Measurements from ENCODE around the gene SWSAP1.
"Not testable (repeated sequence)": the region's sequence is repeated elsewhere in the genome, so short reads cannot be mapped to it uniquely, and the experiment has no call there.

The SWSAP1 gene

GRCh38 chr19:11400798-11401197 lies 26.3 kb downstream of the SWSAP1 start:
- Histone ChIP-seq H3K4me3 (ENCODE audit: low read depth, low read length) (no peak overlapping the region), H3K27ac (ENCODE audit: low read depth, low read length) (no peak overlapping the region), H3K9me3 (ENCODE audit: control insufficient read depth, insufficient read depth, low read depth, low read length) (no peaks in the 10 kb centered on the region), H3K36me3 (ENCODE audit: control insufficient read depth, insufficient read depth, low read length) (peaks cover 46% of the 10 kb centered on the region), H3K9ac (ENCODE audit: low read length) (no peak overlapping the region), H3K27me3 (ENCODE audit: control insufficient read depth, insufficient read depth, low read length) (no peaks in the 10 kb centered on the region), H3K4me1 (ENCODE audit: control insufficient read depth, insufficient read depth, low read length) (no peaks in the 10 kb centered on the region)

DNA sequence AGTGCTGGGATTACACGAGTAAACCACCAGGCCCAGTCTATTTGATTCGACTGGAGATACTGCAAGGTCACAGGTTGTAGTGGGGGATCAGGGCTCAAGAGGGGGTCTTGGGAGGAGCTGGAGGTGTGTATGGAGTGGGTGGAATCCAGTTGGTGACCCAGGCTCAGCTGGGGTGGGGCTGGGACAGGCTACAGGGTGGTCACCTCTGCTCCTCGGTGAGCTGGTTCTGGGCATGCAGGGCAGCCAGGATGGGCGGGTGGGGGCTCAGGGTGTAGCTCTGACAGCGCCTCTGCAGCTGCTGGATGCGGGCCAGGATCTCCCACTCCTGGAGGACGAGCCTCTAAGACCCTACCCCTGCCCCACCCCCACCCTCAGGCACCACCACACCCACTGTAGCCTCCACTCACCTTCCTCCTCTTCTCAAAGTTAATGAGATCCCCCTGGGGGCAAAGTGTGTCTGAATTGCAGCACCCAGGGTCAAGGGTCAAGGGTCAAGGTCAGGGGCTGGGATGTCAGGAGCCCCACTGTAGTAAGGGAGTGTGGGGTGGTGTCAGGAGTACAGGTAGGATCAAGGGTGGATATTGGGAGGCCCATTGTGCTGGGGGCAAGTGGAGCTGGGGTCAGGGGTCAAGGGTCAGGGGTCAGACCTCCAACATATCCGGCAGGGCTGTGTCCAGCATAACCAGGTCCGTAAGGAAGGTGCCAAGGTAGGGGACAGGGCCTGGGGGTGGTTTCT lies 27.5 kb downstream of the SWSAP1 start:
- H3K9ac ChIP-seq (ENCODE audit: low read length): no peak overlapping the region
- H3K9me3 ChIP-seq (ENCODE audit: control insufficient read depth, insufficient read depth, low read depth, low read length): no peaks in the 10 kb centered on the region
- no peaks in the 10 kb centered on the region for H3K4me1 ChIP-seq (ENCODE audit: control insufficient read depth, insufficient read depth, low read length)
- no peak overlapping the region for H3K4me3 ChIP-seq (ENCODE audit: low read depth, low read length)
- H3K27ac ChIP-seq (ENCODE audit: low read depth, low read length): no peak overlapping the region
- no peaks in the 10 kb centered on the region for H3K27me3 ChIP-seq (ENCODE audit: control insufficient read depth, insufficient read depth, low read length)
- H3K36me3 ChIP-seq (ENCODE audit: control insufficient read depth, insufficient read depth, low read length): peaks cover 42% of the 10 kb centered on the region

DNA sequence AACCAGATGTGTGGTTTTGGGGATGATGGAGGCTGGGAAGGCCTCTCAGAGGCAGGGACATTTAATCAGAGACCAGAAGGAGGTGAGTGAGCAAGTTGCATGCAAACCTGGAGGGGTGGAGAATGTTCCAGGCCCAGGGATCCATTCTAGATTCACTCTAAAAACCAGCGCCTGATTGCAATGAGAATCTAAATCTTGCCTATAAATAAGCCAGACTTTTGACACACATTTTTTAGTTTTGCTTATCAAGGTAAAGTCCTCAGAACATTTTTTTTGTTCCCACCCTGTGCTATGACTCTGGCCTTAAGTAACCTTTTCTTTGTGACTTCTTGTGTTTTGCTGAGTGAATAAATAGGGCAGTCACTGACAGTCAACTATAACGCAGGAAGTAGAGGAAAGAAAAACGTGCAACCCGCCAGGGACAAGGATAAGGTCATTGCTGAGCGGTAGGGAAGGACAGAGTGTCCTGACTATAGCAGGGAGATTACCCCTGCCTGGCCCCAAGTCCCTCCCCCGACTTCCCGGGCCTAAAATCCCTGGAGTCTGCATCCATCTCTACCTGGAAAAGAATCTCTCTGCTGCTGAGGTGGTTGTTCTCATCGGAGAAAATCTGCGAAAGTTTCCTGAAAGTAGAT lies 30.2 kb downstream of the SWSAP1 start:
- Histone ChIP-seq H3K4me1 (ENCODE audit: control insufficient read depth, insufficient read depth, low read length) (no peaks in the 10 kb centered on the region), H3K36me3 (ENCODE audit: control insufficient read depth, insufficient read depth, low read length) (peaks cover 35% of the 10 kb centered on the region), H3K9me3 (ENCODE audit: control insufficient read depth, insufficient read depth, low read depth, low read length) (no peaks in the 10 kb centered on the region), H3K9ac (ENCODE audit: low read length) (no peak overlapping the region), H3K27me3 (ENCODE audit: control insufficient read depth, insufficient read depth, low read length) (no peaks in the 10 kb centered on the region), H3K27ac (ENCODE audit: low read depth, low read length) (no peak overlapping the region), H3K4me3 (ENCODE audit: low read depth, low read length) (no peak overlapping the region)

DNA sequence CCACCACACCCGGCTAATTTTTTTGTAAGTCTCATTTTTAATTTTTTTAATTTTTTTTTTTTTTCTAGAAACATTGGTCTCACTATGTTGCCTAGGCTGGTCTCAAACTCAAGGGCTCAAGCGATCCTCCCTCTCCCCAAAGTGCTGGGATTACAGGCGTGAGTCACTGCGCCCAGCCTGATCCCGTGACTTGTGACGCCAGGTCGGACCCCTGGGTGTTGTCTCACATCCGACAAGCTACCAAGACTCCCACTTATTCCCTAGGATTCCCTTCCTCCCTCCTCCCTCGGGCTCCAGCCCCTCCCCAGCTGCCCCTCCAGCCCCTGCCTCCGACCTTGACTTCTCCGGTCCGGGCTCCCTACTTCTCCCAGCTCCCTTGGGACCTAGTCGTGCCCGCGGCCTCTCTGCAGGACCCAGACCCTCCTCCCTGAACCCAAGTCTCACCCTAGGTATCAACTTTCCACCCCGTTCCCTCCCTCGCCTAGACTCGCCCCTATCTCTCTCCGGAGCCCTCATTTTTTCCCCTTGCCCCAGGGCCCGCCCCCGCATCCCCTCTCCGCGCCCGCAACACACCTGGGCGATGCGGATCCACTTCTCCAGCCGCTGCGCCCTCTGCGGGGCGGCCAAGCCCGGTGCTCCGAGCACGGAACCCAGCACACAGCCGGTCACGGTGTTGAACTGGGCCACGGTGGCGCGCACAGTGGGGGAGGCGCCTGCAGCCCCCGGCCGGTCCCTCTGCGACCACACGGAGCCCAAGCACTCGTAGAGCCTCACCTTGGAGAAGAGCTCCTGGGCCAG lies 31.6 kb downstream of the SWSAP1 start:
- H3K36me3 ChIP-seq (ENCODE audit: control insufficient read depth, insufficient read depth, low read length): peaks cover 29% of the 10 kb centered on the region
- H3K9me3 ChIP-seq (ENCODE audit: control insufficient read depth, insufficient read depth, low read depth, low read length): no peaks in the 10 kb centered on the region
- H3K4me3 ChIP-seq (ENCODE audit: low read depth, low read length): peak overlapping the region; percentile 25
- H3K27ac ChIP-seq (ENCODE audit: low read depth, low read length): no peak overlapping the region
- H3K27me3 ChIP-seq (ENCODE audit: control insufficient read depth, insufficient read depth, low read length): no peaks in the 10 kb centered on the region
- H3K4me1 ChIP-seq (ENCODE audit: control insufficient read depth, insufficient read depth, low read length): no peaks in the 10 kb centered on the region
- no peak overlapping the region for H3K9ac ChIP-seq (ENCODE audit: low read length)

GRCh38 chr19:11406703-11407236 lies 32.3 kb downstream of the SWSAP1 start:
- H3K9me3 ChIP-seq (ENCODE audit: control insufficient read depth, insufficient read depth, low read depth, low read length); H3K4me1 ChIP-seq (ENCODE audit: control insufficient read depth, insufficient read depth, low read length); H3K27ac ChIP-seq (ENCODE audit: low read depth, low read length); H3K9ac ChIP-seq (ENCODE audit: low read length); H3K27me3 ChIP-seq (ENCODE audit: control insufficient read depth, insufficient read depth, low read length): not testable (repeated sequence)
- H3K36me3 ChIP-seq (ENCODE audit: control insufficient read depth, insufficient read depth, low read length): peaks cover 27% of the 10 kb centered on the region
- H3K4me3 ChIP-seq (ENCODE audit: low read depth, low read length): peak overlapping the region; percentile 25

- Histone ChIP-seq H3K4me3 (ENCODE audit: low read depth, low read length) (no peak overlapping the region), H3K27ac (ENCODE audit: low read depth, low read length) (no peak overlapping the region), H3K4me1 (ENCODE audit: control insufficient read depth, insufficient read depth, low read length) (no peaks in the 10 kb centered on the region), H3K9ac (ENCODE audit: low read length) (no peak overlapping the region), H3K27me3 (ENCODE audit: control insufficient read depth, insufficient read depth, low read length) (no peaks in the 10 kb centered on the region), H3K9me3 (ENCODE audit: control insufficient read depth, insufficient read depth, low read depth, low read length) (no peaks in the 10 kb centered on the region), H3K36me3 (ENCODE audit: control insufficient read depth, insufficient read depth, low read length) (peaks cover 17% of the 10 kb centered on the region)
Measured at GRCh38 chr19:11408591-11408990, 34.1 kb downstream of the SWSAP1 start.

DNA sequence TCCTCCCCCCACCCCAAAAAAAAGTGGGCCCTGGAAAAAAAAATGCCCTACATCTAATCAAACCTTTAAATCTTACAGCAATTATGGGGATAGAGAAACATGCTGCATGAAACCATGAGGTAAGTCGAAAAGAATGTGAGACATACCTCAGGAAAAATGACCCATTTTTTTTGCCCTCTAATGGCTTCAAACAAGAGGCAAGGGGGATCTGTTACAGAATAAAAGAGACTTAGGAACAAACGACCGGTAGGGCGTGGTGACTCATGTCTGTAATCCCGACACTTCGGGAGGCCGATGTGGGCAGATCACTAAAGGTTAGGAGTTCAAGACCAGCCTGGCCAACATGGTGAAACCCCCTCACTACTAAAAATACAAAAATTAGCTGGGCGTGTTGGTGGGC lies 36.2 kb downstream of the SWSAP1 start:
- no peak overlapping the region for H3K4me3 ChIP-seq (ENCODE audit: low read depth, low read length)
- no peaks in the 10 kb centered on the region for H3K9me3 ChIP-seq (ENCODE audit: control insufficient read depth, insufficient read depth, low read depth, low read length)

GRCh38 chr19:11414544-11414943 lies 40.1 kb downstream of the SWSAP1 start:
- peaks cover 20% of the 10 kb centered on the region for H3K27me3 ChIP-seq (ENCODE audit: control insufficient read depth, insufficient read depth, low read length)
- H3K9ac ChIP-seq (ENCODE audit: low read length): no peak overlapping the region
- no peak overlapping the region for H3K27ac ChIP-seq (ENCODE audit: low read depth, low read length)
- H3K4me1 ChIP-seq (ENCODE audit: control insufficient read depth, insufficient read depth, low read length): 0 out of 2 replicates have a peak, but pooled peaks cover 4% of the 10 kb centered on the region
- no peak overlapping the region for H3K4me3 ChIP-seq (ENCODE audit: low read depth, low read length)
- no peaks in the 10 kb centered on the region for H3K9me3 ChIP-seq (ENCODE audit: control insufficient read depth, insufficient read depth, low read depth, low read length)
- H3K36me3 ChIP-seq (ENCODE audit: control insufficient read depth, insufficient read depth, low read length): peaks cover 1% of the 10 kb centered on the region; the same call in 1 of the 2 replicates

More for the DNA sequence above, 36.2 kb downstream of the SWSAP1 start:
- H3K36me3 ChIP-seq (ENCODE audit: control insufficient read depth, insufficient read depth, low read length): peaks cover 4% of the 10 kb centered on the region; the same call in 1 of the 2 replicates
- no peak overlapping the region for H3K9ac ChIP-seq (ENCODE audit: low read length)
- no peak overlapping the region for H3K27ac ChIP-seq (ENCODE audit: low read depth, low read length)
- H3K4me1 ChIP-seq (ENCODE audit: control insufficient read depth, insufficient read depth, low read length): no peaks in the 10 kb centered on the region
- H3K27me3 ChIP-seq (ENCODE audit: control insufficient read depth, insufficient read depth, low read length): no peaks in the 10 kb centered on the region

GRCh38 chr19:11416346-11417052 lies 42.0 kb downstream of the SWSAP1 start:
- H3K9ac ChIP-seq (ENCODE audit: low read length): no peak overlapping the region
- H3K4me3 ChIP-seq (ENCODE audit: low read depth, low read length): no peak overlapping the region
- H3K4me1 ChIP-seq (ENCODE audit: control insufficient read depth, insufficient read depth, low read length): peaks cover 13% of the 10 kb centered on the region; the same call in 1 of the 2 replicates
- H3K9me3 ChIP-seq (ENCODE audit: control insufficient read depth, insufficient read depth, low read depth, low read length): no peaks in the 10 kb centered on the region
- H3K27ac ChIP-seq (ENCODE audit: low read depth, low read length): no peak overlapping the region
- no peaks in the 10 kb centered on the region; the same call in 1 of the 2 replicates for H3K36me3 ChIP-seq (ENCODE audit: control insufficient read depth, insufficient read depth, low read length)
- H3K27me3 ChIP-seq (ENCODE audit: control insufficient read depth, insufficient read depth, low read length): peaks cover 40% of the 10 kb centered on the region

DNA sequence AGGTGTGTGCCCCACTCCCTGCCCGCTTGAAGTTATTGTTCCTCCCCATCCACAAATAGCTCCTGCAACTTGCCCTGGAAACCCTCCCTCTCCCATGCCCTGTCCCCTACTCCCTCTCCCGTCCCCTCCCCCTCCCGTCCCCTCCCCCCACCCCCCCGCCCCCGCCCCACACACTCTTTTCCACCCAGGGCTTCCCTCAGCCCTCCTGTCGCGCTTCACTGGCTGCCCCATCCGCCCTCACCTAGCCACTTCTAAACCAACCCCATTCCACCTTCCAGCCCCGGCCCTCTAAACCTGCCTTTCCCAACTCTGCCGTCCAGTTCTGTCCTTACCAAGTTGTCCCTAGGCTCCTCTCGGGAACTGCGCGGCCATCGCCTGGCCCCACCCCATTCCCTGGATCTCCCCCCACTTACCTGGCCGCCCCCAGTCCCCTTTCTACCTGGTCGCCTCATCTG lies 43.7 kb downstream of the SWSAP1 start:
- Histone ChIP-seq H3K27ac (ENCODE audit: low read depth, low read length) (no peak overlapping the region), H3K36me3 (ENCODE audit: control insufficient read depth, insufficient read depth, low read length) (no peaks in the 10 kb centered on the region), H3K27me3 (ENCODE audit: control insufficient read depth, insufficient read depth, low read length) (peaks cover 55% of the 10 kb centered on the region), H3K9ac (ENCODE audit: low read length) (peak overlapping the region; percentile 17), H3K4me1 (ENCODE audit: control insufficient read depth, insufficient read depth, low read length) (peaks cover 16% of the 10 kb centered on the region; the same call in 1 of the 2 replicates), H3K9me3 (ENCODE audit: control insufficient read depth, insufficient read depth, low read depth, low read length) (no peaks in the 10 kb centered on the region), H3K4me3 (ENCODE audit: low read depth, low read length) (peak overlapping the region; percentile 99)

Data from HUES6 (cell line).